KMS-11 (cell line): Measurements from ENCODE around the gene CALD1.

Experiments used
- H2AFZ ChIP-seq: fragments of 200-600 bp; sonication (generic); 2 replicates; pipeline ENCODE4 v1.6.1; 2016; ENCODE audit warnings: antibody characterized with exemption, mixed run types, low read depth
- H3K27ac ChIP-seq: fragments of 200-600 bp; sonication (generic); 2 replicates; pipeline ENCODE4 v1.6.1; 2016; ENCODE audit warnings: mild to moderate bottlenecking, mixed run types
- H3K27me3 ChIP-seq: fragments of 200-600 bp; sonication (generic); 2 replicates; pipeline ENCODE4 v1.6.1; 2017; ENCODE audit warnings: mild to moderate bottlenecking, low read depth, mixed run types, moderate library complexity; ENCODE audit not compliant: insufficient read depth
- H3K36me3 ChIP-seq: fragments of 200-600 bp; sonication (generic); 2 replicates; pipeline ENCODE4 v1.6.1; 2017; ENCODE audit warnings: mild to moderate bottlenecking, mixed run types; ENCODE audit not compliant: insufficient read depth
- H3K4me1 ChIP-seq: fragments of 200-600 bp; sonication (generic); 2 replicates; pipeline ENCODE4 v1.6.1; 2016; ENCODE audit warnings: mild to moderate bottlenecking, low read depth, mixed run types; ENCODE audit not compliant: poor library complexity, severe bottlenecking
- H3K4me2 ChIP-seq: fragments of 200-600 bp; sonication (generic); 2 replicates; pipeline ENCODE4 v1.7.0; 2016; ENCODE audit warnings: mild to moderate bottlenecking, mixed run types
- H3K4me3 ChIP-seq: fragments of 200-600 bp; sonication (generic); IDR thresholded peaks from 2 replicates; pipeline ENCODE4 v1.6.1; 2017; ENCODE audit warnings: low read depth, low read length, mixed read lengths; ENCODE audit not compliant: insufficient read depth
- H3K79me2 ChIP-seq: fragments of 200-600 bp; sonication (generic); 2 replicates; pipeline ENCODE4 v1.6.1; 2016; ENCODE audit warnings: low read depth, mixed run types; ENCODE audit not compliant: insufficient read depth
- H3K9ac ChIP-seq: fragments of 200-600 bp; sonication (generic); 2 replicates; pipeline ENCODE4 v1.6.1; 2016; ENCODE audit warnings: mild to moderate bottlenecking, mixed run types
- H4K20me1 ChIP-seq: fragments of 200-600 bp; sonication (generic); 2 replicates; pipeline ENCODE4 v1.6.1; 2016; ENCODE audit warnings: mild to moderate bottlenecking, mixed run types; ENCODE audit not compliant: insufficient read depth
- CTCF ChIP-seq: fragments of 200-600 bp; sonication (generic); conservative IDR thresholded peaks from 2 replicates; pipeline ENCODE4 v1.6.1; 2017; ENCODE audit warnings: low read depth, mild to moderate bottlenecking, antibody characterized with exemption, low read length, moderate library complexity, mixed read lengths

Gene CALD1

DNA sequence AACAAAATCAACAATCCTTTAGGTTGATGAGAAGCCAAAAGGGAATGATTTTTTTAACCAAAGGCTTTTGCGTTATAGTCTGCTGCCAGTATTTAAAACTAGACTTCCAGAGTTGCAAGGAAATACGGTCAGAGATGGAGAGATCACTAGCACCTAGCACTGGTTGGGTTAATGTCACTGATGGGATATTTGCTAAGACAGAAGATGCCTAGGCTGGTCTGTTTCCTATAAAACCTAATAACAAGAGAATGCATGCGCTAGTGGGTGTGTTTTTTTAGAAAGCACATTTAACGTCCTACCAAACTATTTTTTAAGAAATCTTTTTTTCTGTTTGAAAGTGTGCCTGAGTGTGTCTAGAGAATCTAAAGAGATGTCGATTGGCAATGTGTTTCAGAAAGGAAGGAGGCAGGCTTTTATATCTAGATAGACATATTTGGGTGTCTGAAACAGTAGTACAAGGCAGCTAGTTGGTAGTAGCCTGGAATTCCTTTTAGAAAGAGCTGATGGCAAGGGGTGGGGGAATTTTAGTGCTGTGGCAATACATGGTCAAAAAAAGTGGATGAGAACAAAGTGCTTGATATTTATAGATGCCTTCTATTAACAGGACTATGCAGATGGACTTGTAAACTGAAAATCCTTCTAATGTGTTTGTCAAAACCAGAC is 863 bp downstream of the CALD1 start:
- H3K36me3 ChIP-seq, result no peaks in the 10 kb centered on the region
- no peaks in the 10 kb centered on the region for H3K4me1 ChIP-seq
- no peak overlapping the region for H3K4me2 ChIP-seq
- H3K27me3 ChIP-seq, result no peaks in the 10 kb centered on the region
- no peak overlapping the region for H2AFZ ChIP-seq
- H3K4me3 ChIP-seq, result no peak overlapping the region
- no peak for TF ChIP-seq CTCF
- no peaks in the 10 kb centered on the region for H3K79me2 ChIP-seq
- H3K9ac ChIP-seq, result no peak overlapping the region
- no peak overlapping the region for H3K27ac ChIP-seq
- H4K20me1 ChIP-seq, result no peaks in the 10 kb centered on the region

DNA sequence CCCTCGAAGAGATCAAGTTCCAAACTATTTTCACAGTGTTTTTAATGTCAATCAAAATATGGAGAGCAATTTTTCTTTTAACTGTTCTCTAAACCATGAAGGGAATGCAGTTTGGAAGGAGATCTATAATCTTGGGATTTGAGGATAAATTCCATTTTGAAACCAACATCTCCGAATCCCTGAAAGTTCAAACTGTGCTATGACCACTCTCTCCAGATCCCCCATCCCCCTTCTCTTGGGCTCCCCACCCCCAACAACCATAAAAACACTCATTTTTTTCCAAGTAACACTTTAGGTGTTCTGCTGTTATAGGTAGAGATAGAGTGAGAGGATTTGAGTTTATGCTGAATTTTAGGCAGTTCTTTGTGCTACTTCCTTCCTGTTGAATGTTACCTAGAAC is 1.7 kb downstream of the CALD1 start:
- Histone ChIP-seq H3K36me3 (no peaks in the 10 kb centered on the region), H4K20me1 (no peaks in the 10 kb centered on the region), H2AFZ (no peak overlapping the region), H3K9ac (no peak overlapping the region), H3K79me2 (no peaks in the 10 kb centered on the region), H3K4me2 (no peak overlapping the region), H3K27me3 (no peaks in the 10 kb centered on the region), H3K27ac (no peak overlapping the region), H3K4me1 (no peaks in the 10 kb centered on the region), H3K4me3 (no peak overlapping the region)
- TF ChIP-seq CTCF, result no peak

DNA sequence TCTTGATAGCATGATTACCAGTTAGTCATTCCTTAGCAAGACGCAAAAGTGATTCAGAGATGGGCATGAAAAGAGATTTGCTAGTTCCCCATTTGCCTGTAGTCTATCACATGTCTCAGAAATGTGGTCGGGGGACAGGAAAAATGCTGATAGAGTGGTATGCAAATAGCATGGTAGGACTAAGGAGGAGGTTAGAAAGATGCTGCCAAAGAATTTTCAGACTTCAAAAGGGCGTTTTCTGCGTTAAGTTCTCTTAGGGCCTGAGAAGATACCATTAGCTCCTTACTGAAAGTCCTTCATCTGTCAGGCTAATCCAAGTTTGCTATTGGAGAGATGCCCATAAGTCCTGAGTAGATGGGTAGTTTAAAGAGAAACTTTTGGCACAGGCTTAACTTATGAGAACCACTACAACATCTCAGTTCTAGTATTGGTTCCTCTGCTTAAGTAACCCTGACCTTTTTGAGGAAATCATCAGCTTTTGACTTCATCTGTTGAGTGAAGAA is 2.7 kb downstream of the CALD1 start:
- H3K79me2 ChIP-seq, result no peaks in the 10 kb centered on the region
- H3K9ac ChIP-seq, result no peak overlapping the region
- no peaks in the 10 kb centered on the region for H3K36me3 ChIP-seq
- no peak overlapping the region for H3K27ac ChIP-seq
- H3K4me3 ChIP-seq, result no peak overlapping the region
- no peaks in the 10 kb centered on the region for H3K27me3 ChIP-seq
- no peak overlapping the region for H2AFZ ChIP-seq
- H3K4me1 ChIP-seq, result no peaks in the 10 kb centered on the region
- no peak for TF ChIP-seq CTCF
- no peak overlapping the region for H3K4me2 ChIP-seq
- no peaks in the 10 kb centered on the region for H4K20me1 ChIP-seq

GRCh38 chr7:134783294-134784069 is 4.0 kb downstream of the CALD1 start:
- no peak overlapping the region for H3K27ac ChIP-seq
- no peaks in the 10 kb centered on the region for H3K36me3 ChIP-seq
- no peak overlapping the region for H2AFZ ChIP-seq
- no peak overlapping the region for H3K9ac ChIP-seq
- no peak for TF ChIP-seq CTCF
- H3K4me1 ChIP-seq, result no peaks in the 10 kb centered on the region
- H3K4me2 ChIP-seq, result no peak overlapping the region
- no peaks in the 10 kb centered on the region for H3K27me3 ChIP-seq
- H3K4me3 ChIP-seq, result no peak overlapping the region
- no peaks in the 10 kb centered on the region for H4K20me1 ChIP-seq
- no peaks in the 10 kb centered on the region for H3K79me2 ChIP-seq
